ENCODE data around the gene CDC14A.

DNA sequence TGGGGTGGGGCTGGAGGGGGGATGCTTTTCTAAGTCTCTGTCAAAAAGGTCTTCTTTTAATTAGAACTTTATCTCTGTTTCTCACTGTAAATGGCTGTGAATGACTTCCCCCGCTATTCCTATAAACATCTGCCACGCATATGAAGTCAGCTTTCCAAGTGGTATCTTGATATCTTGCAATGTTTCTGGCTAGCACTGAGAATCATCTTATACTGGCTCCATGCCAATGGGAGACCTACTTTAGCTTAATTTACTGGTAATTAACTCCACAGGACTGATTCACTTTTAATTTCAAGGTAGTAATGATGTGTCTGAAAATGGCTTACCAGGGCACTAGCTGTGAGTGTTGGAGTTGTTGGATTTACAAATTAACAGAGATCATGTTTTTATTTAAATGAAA is 190.0 kb downstream of the CDC14A start:
- TF ChIP-seq ELF4 (IDR thresholded peaks at IDR 0.05) (no peak), SP1 (IDR thresholded peaks at IDR 0.05) (no peak), FOXK2 (IDR thresholded peaks at IDR 0.05) (no peak), BHLHE40 (IDR thresholded peaks at IDR 0.05; ENCODE audit: borderline replicate concordance) (no peak), ARNT (IDR thresholded peaks at IDR 0.05) (no peak), SUZ12 (IDR thresholded peaks at IDR 0.05) (no peak)
- TF ChIP-seq, protein P1, sequence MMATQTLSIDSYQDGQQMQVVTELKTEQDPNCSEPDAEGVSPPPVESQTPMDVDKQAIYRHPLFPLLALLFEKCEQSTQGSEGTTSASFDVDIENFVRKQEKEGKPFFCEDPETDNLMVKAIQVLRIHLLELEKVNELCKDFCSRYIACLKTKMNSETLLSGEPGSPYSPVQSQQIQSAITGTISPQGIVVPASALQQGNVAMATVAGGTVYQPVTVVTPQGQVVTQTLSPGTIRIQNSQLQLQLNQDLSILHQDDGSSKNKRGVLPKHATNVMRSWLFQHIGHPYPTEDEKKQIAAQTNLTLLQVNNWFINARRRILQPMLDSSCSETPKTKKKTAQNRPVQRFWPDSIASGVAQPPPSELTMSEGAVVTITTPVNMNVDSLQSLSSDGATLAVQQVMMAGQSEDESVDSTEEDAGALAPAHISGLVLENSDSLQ (IDR thresholded peaks at IDR 0.05) = no peak

Measured in HEK293T (cell line).